Activated naive CD8-positive, alpha-beta T cell treated with anti-CD3 and anti-CD28 coated beads, Interleukin-2, amount 10 ng/mL, durations not matched to agents 7 days and 5 days (primary cell): ENCODE measurements around the gene PRSS12. TPM values are rescaled to one million over a fixed set of nuclear protein-coding genes. Genes with fewer than 3 reads are reported as not detected.
"Not testable (repeated sequence)": the region's sequence is repeated elsewhere in the genome, so short reads cannot be mapped to it uniquely, and the experiment has no call there.

ENCODE experiments used
- ATAC-seq: fragments of 150-1000 bp; cut with Tn5 transposase; one replicate; pipeline ENCODE4 v1.10.0; 2021; ENCODE audit warnings: low read depth, moderate library complexity
- POLR2A ChIA-PET: fragments of 350-600 bp; sonication (Branson Sonifier 250); formaldehyde crosslinking; loops from one replicate; lab custom pipeline; 2021; ENCODE audit warnings: antibody characterized with exemption; lab: Charles Lee
- DNase-seq: peaks from one replicate; pipeline ENCODE4 v3.0.0; 2021
- H3K27ac Mint-ChIP-seq: one replicate; pipeline ENCODE4 v1.8.0; 2022; ENCODE audit warnings: mild to moderate bottlenecking, mixed read lengths
- H3K27me3 Mint-ChIP-seq: one replicate; pipeline ENCODE4 v1.8.0; 2022; ENCODE audit warnings: mild to moderate bottlenecking, moderate library complexity, mixed read lengths
- H3K36me3 Mint-ChIP-seq: one replicate; pipeline ENCODE4 v1.8.0; 2021; ENCODE audit warnings: mild to moderate bottlenecking, mixed read lengths
- H3K4me1 Mint-ChIP-seq: one replicate; pipeline ENCODE4 v1.8.0; 2021; ENCODE audit warnings: mixed read lengths
- H3K4me3 Mint-ChIP-seq: one replicate; pipeline ENCODE4 v1.8.0; 2022; ENCODE audit warnings: mild to moderate bottlenecking, moderate library complexity, mixed read lengths
- H3K9me3 Mint-ChIP-seq: one replicate; pipeline ENCODE4 v1.8.0; 2021; ENCODE audit warnings: mixed read lengths
- total RNA-seq, 2 experiments: library from RNA; stranded (reverse); gene quantifications; one replicate each; pipeline ENCODE4 v1.2.3, GENCODE V29; 2021

The PRSS12 gene
- total RNA-seq, 2 experiments from 2014 or later: not detected

- Mint-ChIP-seq H3K36me3 (peaks cover 19% of the 10 kb centered on the region), H3K4me1 (peaks cover 21% of the 10 kb centered on the region), H3K27ac (peak overlapping the region; percentile 8), H3K4me3 (no peak overlapping the region), H3K27me3 (no peaks in the 10 kb centered on the region), H3K9me3 (no peaks in the 10 kb centered on the region)
- POLR2A ChIA-PET: no interaction called here
- no peak for DNase-seq
- no peak for ATAC-seq
Observed at GRCh38 chr4:118277243-118277642, 75.6 kb downstream of the PRSS12 start.

DNA sequence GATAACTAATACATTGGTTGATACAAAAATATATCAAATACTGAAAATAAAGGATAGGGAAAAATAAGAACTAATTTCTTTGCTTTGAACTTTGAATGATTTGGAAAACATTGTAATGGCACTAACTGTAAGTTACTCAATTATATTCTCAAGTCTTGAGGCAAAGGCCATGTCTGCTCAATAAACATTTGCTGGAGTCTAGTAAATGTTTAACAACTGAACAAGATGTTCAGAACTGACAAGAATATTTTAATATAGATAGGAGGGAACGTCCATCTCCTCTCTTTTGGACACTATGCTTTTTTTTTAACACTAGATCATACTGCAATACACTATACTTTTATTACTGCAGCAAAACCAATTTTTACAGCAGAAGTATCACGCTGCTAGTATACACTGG is 76.2 kb downstream of the PRSS12 start:
- no peaks in the 10 kb centered on the region for H3K27me3 Mint-ChIP-seq
- peaks cover 17% of the 10 kb centered on the region for H3K4me1 Mint-ChIP-seq
- no peaks in the 10 kb centered on the region for H3K9me3 Mint-ChIP-seq
- ATAC-seq (no peak), DNase-seq (no peak)
- peaks cover 14% of the 10 kb centered on the region for H3K36me3 Mint-ChIP-seq
- POLR2A ChIA-PET: no interaction called here
- H3K4me3 Mint-ChIP-seq: no peak overlapping the region
- no peak overlapping the region for H3K27ac Mint-ChIP-seq

GRCh38 chr4:118273642-118274041 is 79.2 kb downstream of the PRSS12 start:
- no peaks in the 10 kb centered on the region for H3K9me3 Mint-ChIP-seq
- no peak for ATAC-seq
- H3K4me1 Mint-ChIP-seq: peaks cover 7% of the 10 kb centered on the region
- H3K4me3 Mint-ChIP-seq: no peak overlapping the region
- DNase-seq: no peak
- H3K36me3 Mint-ChIP-seq: peaks cover 1% of the 10 kb centered on the region
- H3K27ac Mint-ChIP-seq: no peak overlapping the region
- POLR2A ChIA-PET: interaction anchor here (1.3 kb wide), 1 partner anchor 8 kb away, joined by 3 read pairs; no protein-coding TSS in a partner anchor
- H3K27me3 Mint-ChIP-seq: peaks cover 2% of the 10 kb centered on the region

- DNase-seq: no peak
- POLR2A ChIA-PET: no interaction called here
- ATAC-seq: no peak
- no peak overlapping the region for H3K27ac Mint-ChIP-seq
- H3K27me3 Mint-ChIP-seq: peaks cover 2% of the 10 kb centered on the region
- H3K36me3 Mint-ChIP-seq: no peaks in the 10 kb centered on the region
- H3K4me1 Mint-ChIP-seq: peaks cover 3% of the 10 kb centered on the region
- H3K9me3 Mint-ChIP-seq: no peaks in the 10 kb centered on the region
- H3K4me3 Mint-ChIP-seq: no peak overlapping the region
Observed at GRCh38 chr4:118271788-118272187, 81.0 kb downstream of the PRSS12 start.

GRCh38 chr4:118270492-118270891 is 82.3 kb downstream of the PRSS12 start:
- POLR2A ChIA-PET: no interaction called here
- Mint-ChIP-seq H3K27ac (no peak overlapping the region), H3K36me3 (no peaks in the 10 kb centered on the region), H3K4me1 (peaks cover 3% of the 10 kb centered on the region), H3K9me3 (no peaks in the 10 kb centered on the region), H3K27me3 (peaks cover 2% of the 10 kb centered on the region), H3K4me3 (no peak overlapping the region)
- DNase-seq (no peak), ATAC-seq (peak; percentile 34)

DNA sequence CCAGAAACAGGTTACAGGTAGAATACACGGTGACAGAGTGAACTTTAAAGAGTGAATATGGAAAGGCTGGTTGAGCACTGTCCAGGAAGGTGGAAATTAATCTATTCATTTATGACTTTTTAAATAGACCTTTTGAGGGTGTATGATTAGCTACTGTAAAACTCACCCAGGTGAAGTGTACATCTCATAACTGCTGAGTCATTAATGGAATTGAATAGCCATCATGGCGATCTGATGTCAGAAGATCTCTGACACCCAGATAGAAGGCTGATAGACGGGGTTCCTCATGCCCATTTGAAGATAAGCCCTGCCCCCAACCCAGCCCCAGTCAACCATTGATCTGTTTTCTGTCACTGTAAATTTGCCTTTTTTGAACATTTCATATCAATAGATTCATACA is 84.0 kb downstream of the PRSS12 start:
- Mint-ChIP-seq H3K4me1 (peaks cover 4% of the 10 kb centered on the region), H3K27me3 (peaks cover 9% of the 10 kb centered on the region), H3K4me3 (no peak overlapping the region), H3K27ac (no peak overlapping the region), H3K36me3 (no peaks in the 10 kb centered on the region), H3K9me3 (no peaks in the 10 kb centered on the region)
- POLR2A ChIA-PET: no interaction called here
- ATAC-seq: no peak
- DNase-seq: no peak

DNA sequence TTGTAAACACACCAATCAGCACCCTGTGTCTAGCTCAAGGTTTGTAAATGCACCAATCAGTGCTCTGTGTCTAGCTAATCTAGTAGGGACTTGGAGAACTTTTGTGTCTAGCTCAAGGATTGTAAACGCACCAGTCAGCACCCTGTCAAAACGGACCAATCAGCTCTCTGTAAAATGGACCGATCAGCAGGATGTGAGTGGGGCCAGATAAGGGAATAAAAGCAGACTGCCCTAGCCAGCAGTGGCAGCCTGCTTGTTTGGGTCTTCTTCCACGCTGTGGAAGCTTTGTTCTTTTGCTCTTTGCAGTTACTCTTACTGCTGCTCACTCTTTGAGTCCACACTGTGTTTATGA is 86.7 kb downstream of the PRSS12 start:
- H3K4me1 Mint-ChIP-seq, ATAC-seq, POLR2A ChIA-PET, H3K27ac Mint-ChIP-seq, H3K36me3 Mint-ChIP-seq, H3K9me3 Mint-ChIP-seq, DNase-seq: not testable (repeated sequence)
- H3K27me3 Mint-ChIP-seq: peaks cover 14% of the 10 kb centered on the region
- H3K4me3 Mint-ChIP-seq: peak overlapping the region; percentile 40

DNA sequence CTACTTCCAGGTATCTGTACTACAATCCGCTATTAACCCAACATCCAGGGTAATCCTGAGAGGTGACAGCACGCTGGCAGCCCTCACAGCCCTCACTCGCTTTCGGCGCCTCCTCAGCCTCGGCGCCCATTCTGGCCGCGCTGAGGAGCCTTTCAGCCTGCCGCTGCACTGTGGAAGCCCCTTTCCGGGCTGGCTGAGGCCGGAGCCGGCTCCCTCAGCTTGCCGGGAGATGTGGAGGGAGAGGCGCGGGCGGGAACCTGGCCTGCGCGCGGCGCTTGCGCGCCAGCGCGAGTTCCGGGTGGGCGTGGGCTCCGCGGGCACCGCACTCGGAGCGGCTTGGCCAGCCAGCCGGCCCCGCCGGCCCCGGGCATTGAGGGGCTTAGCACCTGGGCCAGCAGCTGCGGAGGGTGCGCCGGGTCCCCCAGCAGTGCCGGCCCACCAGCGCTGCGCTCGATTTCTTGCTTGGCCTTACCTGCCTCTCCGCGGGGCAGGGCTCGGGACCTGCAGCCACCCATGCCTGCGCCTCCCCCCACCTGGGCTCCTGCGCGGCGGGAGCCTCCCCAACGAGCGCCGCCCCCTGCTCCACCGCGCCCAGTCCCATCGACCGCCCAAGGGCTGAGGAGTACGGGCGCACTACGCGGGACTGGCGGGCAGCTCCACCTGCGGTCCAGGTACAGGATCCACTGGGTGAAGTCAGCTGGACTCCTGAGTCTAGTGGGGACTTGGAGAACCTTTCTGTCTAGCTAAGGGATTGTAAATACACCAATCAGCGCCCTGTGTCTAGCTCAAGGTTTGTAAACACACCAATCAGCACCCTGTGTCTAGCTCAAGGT is 87.3 kb downstream of the PRSS12 start:
- H3K4me1 Mint-ChIP-seq: peaks cover 4% of the 10 kb centered on the region
- H3K9me3 Mint-ChIP-seq: no peaks in the 10 kb centered on the region
- peaks cover 14% of the 10 kb centered on the region for H3K27me3 Mint-ChIP-seq
- peak overlapping the region; percentile 64 for H3K27ac Mint-ChIP-seq
- DNase-seq (peak; percentile 63), ATAC-seq (peak; percentile 75)
- no peaks in the 10 kb centered on the region for H3K36me3 Mint-ChIP-seq
- H3K4me3 Mint-ChIP-seq: peak overlapping the region; percentile 65
- POLR2A ChIA-PET: interaction anchor here (0.9 kb wide), 1 partner anchor 8 kb away, joined by 3 read pairs; no protein-coding TSS in a partner anchor

DNA sequence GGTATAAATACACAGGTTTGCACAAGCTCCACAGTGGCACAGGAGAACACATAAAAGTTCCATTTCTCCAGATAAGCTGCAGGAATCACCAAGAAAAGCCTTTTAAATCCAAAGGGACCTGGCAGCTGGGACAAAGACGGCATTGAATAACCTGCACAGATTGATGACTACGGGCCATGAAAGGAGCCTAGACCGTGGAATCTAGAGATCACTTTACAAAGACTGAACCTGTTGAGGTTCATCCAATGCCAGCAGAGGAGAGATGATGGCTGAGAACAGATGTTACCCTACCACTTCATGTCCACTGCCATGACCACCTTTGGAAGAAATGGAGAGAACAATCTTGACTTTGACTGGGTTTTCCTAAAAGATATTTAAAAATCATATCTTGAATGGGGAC is 88.7 kb downstream of the PRSS12 start:
- DNase-seq (no peak), ATAC-seq (no peak)
- Mint-ChIP-seq H3K9me3 (no peaks in the 10 kb centered on the region), H3K4me3 (peak overlapping the region; percentile 8), H3K36me3 (no peaks in the 10 kb centered on the region), H3K27me3 (peaks cover 16% of the 10 kb centered on the region), H3K27ac (no peak overlapping the region), H3K4me1 (peaks cover 3% of the 10 kb centered on the region)
- POLR2A ChIA-PET: no interaction called here

GRCh38 chr4:118260309-118260708 is 92.5 kb downstream of the PRSS12 start:
- DNase-seq (no peak), ATAC-seq (no peak)
- POLR2A ChIA-PET: no interaction called here
- Mint-ChIP-seq H3K27ac (no peak overlapping the region), H3K4me3 (no peak overlapping the region), H3K27me3 (peaks cover 18% of the 10 kb centered on the region), H3K36me3 (no peaks in the 10 kb centered on the region), H3K4me1 (peaks cover 3% of the 10 kb centered on the region), H3K9me3 (no peaks in the 10 kb centered on the region)

GRCh38 chr4:118259111-118259510 is 93.7 kb downstream of the PRSS12 start:
- H3K4me3 Mint-ChIP-seq: no peak overlapping the region
- H3K4me1 Mint-ChIP-seq: no peaks in the 10 kb centered on the region
- peaks cover 14% of the 10 kb centered on the region for H3K27me3 Mint-ChIP-seq
- DNase-seq (no peak), ATAC-seq (no peak)
- POLR2A ChIA-PET: no interaction called here
- H3K27ac Mint-ChIP-seq: no peak overlapping the region
- no peaks in the 10 kb centered on the region for H3K36me3 Mint-ChIP-seq
- no peaks in the 10 kb centered on the region for H3K9me3 Mint-ChIP-seq

DNA sequence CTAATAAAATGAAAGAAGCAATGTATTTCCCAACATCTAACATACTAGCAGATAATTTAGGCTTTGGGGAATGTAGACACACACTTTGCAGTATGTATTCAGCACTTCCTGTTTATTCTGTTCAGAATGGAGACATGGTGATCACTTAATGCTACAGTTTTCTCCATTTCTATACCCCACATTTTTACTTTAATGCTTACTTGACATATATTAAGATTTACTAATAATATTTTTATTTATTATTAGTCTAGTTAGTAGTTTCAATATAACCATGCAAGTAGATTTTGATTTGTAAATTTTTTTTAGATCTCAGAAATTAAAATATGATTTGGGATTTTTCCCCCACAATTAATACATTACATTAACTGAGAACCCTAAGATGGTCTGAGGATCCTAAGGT is 98.4 kb downstream of the PRSS12 start:
- Mint-ChIP-seq H3K27me3 (peaks cover 2% of the 10 kb centered on the region), H3K27ac (no peak overlapping the region), H3K4me3 (no peak overlapping the region), H3K4me1 (no peaks in the 10 kb centered on the region), H3K36me3 (no peaks in the 10 kb centered on the region), H3K9me3 (peaks cover 1% of the 10 kb centered on the region)
- POLR2A ChIA-PET: no interaction called here
- DNase-seq: no peak
- ATAC-seq: no peak

DNA sequence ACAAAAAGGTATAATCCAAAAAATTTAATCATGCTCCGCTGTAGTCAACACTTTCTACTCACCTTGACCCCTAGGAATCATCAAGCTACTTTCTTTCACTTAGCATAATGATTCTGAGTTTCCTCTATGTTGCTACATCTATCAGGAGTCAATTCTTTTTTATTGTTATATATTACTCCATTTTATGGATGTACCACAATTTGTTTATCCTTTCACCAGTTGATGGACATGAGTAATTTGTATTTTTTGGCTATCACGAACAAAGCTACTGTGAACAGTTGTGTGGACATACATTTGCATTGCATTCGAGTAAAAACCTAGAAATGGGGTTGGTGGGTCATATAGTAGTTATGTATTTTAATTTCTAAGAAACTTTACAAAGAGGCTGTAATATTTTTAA is 102.9 kb downstream of the PRSS12 start:
- POLR2A ChIA-PET: no interaction called here
- no peak overlapping the region for H3K27ac Mint-ChIP-seq
- peaks cover 1% of the 10 kb centered on the region for H3K9me3 Mint-ChIP-seq
- ATAC-seq: no peak
- H3K4me3 Mint-ChIP-seq: no peak overlapping the region
- H3K4me1 Mint-ChIP-seq: peaks cover 1% of the 10 kb centered on the region
- H3K27me3 Mint-ChIP-seq: peaks cover 2% of the 10 kb centered on the region
- DNase-seq: no peak
- H3K36me3 Mint-ChIP-seq: no peaks in the 10 kb centered on the region

DNA sequence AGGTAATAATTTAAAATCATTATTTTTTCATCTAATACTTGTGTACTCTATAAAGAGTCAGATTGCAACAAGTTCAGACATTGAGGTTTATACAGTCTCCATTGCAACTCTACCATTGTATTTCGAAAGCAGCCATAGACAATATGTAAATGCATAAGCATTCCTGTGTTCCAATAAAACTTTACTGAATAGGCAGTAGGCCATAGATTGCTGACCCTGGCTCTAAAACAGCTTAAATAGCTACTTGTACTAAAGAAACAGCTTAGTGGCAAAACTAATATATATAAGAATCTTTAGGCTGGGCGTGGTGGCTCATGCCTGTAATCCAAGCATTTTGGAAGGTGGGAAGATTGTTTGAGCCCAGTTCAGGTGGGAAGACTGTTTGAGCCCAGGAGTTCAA is 115.3 kb downstream of the PRSS12 start:
- H3K27ac Mint-ChIP-seq: no peak overlapping the region
- H3K9me3 Mint-ChIP-seq: no peaks in the 10 kb centered on the region
- no peaks in the 10 kb centered on the region for H3K4me1 Mint-ChIP-seq
- H3K27me3 Mint-ChIP-seq: peaks cover 6% of the 10 kb centered on the region
- H3K4me3 Mint-ChIP-seq: no peak overlapping the region
- no peak for DNase-seq
- POLR2A ChIA-PET: interaction anchor here (0.6 kb wide), 1 partner anchor 9 kb away, joined by 4 read pairs; no protein-coding TSS in a partner anchor
- no peaks in the 10 kb centered on the region for H3K36me3 Mint-ChIP-seq
- ATAC-seq: no peak
